HG03159 (cell line): ENCODE results near the gene POLR2A.
"Not testable (repeated sequence)": the region's sequence is repeated elsewhere in the genome, so short reads cannot be mapped to it uniquely, and the experiment has no call there.

ENCODE experiments used
- ATAC-seq: cut with Tn5 transposase; IDR thresholded peaks from one replicate; pipeline ENCODE4 v1.9.1; 2021; ENCODE audit warnings: mild to moderate bottlenecking, moderate library complexity; ENCODE audit not compliant: unreplicated experiment

Gene POLR2A

GRCh38 chr17:7478276-7479212 lies 5.6 kb upstream of the POLR2A start:
- no peak for ATAC-seq

DNA sequence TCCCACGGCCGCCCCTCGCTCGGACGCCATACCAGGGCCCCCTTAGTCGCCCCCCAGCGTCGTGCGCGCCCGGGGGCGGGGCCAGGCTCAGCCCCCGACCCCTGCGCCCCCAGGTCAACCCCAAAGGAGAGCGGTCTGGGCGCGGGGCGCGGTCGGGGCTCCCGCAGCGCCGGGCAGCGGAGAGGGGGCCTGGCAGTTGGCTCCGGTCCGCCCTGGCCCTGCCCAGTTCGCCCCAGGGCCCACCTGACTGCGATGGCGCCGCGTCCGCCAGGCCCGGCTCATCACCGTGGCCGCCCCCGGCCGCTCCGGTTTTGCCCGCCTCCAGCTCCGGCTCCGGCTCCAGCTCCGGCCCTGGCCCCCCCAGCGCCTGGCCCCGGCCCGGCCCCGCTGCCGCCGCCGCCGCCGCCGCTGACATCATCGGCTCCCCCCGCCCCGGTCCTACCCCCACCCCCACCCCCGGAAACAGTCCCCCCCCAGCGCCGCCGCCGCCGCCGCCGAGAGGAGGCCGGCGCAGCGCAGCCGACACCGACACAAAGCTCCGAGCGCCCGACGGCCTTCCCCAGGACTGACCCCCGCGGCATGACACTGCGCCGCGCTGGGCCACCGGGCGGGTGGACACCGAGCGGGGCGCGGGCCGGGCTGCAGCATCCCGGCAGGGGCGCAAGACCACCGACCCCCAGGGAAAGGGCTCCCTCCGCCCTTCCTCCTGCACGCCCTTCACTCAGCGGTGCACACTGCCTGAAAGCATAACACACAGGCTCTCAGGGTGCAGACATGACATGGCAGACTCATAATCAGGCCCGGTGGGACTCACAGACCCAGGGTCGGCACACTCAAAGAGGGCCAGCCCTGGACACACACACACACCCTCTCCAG lies 4.7 kb upstream of the POLR2A start, which contains the start of gene ZBTB4:
ZBTB4 (minus strand) TSS at position 419 of the 876 bp plus-strand sequence. CDS start 12,830 bp downstream, outside the sequence.
- no peak for ATAC-seq

DNA sequence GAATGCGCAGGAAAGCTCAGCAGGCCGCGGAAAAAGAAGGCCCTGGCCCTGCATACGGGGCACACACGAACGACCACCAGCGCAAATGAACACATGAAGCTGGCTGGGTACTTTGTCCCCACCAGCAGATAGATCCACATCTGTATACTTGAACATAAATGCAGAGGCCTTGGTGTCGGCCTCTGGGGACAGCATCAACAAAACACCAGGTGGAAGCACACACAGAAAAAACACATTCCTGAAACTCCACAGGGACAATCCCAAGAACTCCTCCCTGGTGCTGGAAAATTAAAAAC lies 4.1 kb upstream of the POLR2A start:
- no peak for ATAC-seq

DNA sequence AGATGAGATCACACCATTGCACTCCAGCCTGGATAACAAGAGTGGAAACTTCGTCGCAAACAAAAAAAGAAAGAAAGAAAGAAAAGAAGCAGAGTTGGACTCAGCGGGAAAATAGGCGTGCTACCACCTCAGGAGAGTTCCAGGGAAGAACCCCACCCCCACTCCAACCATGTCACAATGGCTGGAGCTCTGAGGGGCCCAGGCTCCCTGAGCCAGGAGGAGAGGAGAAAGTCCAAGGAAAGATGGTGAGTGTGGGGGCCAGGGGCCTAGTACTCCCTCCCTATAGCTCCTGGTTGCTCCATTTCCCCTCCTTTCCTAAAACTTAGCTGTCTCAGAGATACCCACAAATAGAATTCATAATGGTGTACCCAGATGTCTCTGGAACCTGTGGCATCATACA lies 2.9 kb upstream of the POLR2A start, which contains the start of gene SLC35G6:
SLC35G6 (plus strand) TSS at position 172 of the 400 bp plus-strand sequence; CDS start at position 243, 71 bp downstream.
- not testable (repeated sequence) for ATAC-seq

DNA sequence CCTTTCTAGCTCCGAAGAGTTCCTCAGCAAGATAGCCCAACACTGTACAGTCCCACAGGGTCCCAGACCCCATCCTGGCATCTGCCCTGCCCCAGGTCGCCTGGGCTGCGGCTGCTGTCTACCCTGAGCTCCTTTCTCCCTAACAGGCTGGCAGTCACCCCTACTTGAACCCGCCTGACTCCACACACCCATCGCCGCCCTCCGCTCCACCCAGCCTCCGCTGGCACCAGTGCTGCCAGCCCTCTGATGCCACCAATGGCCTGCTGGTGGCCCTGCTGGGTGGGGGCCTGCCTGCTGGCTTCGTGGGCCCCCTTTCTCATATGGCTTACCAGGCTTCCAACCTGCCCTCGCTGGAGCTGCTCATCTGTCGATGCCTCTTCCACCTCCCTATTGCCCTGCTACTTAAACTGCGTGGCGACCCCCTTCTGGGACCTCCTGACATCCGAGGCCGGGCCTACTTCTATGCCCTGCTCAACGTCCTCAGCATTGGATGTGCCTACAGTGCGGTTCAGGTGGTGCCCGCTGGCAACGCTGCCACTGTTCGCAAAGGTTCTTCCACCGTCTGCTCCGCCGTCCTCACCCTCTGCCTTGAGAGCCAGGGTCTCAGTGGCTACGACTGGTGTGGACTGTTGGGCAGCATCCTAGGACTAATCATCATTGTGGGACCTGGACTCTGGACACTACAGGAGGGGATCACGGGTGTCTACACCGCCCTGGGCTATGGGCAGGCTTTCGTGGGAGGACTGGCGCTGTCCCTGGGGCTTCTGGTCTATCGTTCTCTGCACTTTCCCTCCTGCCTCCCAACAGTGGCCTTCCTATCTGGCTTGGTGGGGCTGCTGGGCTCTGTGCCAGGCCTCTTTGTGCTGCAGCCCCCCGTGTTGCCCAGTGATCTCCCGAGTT lies 2.1 kb upstream of the POLR2A start:
- ATAC-seq: not testable (repeated sequence)

DNA sequence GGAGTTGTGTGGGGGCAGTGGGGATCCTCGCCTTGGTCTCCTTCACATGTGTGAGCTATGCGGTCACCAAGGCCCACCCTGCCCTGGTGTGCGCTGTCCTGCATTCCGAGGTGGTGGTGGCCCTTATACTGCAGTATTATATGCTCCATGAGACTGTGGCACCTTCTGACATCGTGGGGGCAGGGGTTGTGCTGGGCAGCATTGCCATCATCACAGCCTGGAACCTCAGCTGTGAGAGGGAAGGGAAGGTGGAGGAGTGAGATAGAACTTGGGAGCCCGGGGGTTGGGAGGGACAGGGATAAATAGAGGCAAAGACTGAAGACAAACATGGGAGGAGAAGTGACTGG lies 1.5 kb upstream of the POLR2A start:
- not testable (repeated sequence) for ATAC-seq

- peak; percentile 42 for ATAC-seq
Observed at GRCh38 chr17:7483255-7484066, 705 bp upstream of the POLR2A start.

DNA sequence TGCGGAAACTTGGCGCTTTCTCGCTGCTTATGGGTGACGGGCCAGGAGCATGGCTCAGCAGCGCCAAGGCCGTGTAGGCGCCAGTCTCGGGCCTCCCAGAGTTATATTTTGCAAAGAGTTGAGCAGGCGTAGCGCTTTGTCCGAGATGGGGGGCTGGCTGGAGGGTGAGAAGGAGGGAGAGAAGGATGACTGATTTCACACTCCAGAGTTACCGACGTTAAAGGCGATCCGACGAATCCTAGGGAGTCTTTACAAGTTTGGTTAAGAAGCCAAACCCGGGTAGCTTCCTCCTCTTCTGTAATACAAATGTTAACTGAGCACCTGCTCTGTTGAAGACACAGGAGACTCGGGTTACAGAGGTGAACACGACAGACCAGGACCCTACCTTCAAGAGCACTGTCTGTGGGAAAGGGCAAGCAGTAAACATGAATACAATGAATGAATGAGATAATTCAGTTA lies 782 bp downstream of the POLR2A start:
- no peak for ATAC-seq

DNA sequence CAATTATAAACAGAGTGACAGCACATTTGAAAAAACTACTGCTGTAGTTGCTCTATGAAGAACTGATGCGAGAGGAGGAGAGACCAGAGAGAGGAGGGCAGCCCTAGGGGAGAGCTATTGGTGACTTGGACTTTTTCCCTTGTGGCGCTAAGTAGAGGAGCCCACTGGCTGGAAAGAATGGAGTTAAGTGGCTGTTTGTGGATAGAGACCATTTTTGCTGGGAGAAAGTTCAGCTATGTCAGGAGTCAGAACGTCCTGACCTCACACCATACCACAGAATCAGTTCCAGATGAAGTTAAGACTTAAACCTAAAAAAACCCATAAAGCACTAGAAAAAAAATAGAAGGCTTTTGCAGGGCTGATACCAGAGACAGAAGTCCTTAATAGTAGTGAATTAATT lies 2.0 kb downstream of the POLR2A start:
- ATAC-seq: no peak

DNA sequence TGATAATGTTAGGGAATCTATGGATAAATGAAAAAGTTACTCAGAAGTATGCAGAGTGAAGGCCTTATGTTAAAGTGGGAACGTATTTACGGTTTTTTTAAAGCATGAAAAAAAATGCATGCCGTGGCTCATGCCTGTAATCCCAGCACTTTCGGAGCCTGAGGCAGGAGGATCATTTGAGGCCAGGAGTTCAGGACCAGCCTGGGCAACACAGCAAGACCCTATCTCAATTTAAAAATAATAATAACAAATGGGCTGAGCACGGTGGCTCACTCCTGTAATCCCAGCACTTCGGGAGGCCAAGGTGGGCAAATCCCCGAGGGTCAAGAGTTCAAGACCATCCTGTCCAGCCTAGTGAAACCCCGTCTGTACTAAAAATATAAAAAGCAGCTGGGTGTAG lies 6.0 kb downstream of the POLR2A start:
- ATAC-seq: no peak

DNA sequence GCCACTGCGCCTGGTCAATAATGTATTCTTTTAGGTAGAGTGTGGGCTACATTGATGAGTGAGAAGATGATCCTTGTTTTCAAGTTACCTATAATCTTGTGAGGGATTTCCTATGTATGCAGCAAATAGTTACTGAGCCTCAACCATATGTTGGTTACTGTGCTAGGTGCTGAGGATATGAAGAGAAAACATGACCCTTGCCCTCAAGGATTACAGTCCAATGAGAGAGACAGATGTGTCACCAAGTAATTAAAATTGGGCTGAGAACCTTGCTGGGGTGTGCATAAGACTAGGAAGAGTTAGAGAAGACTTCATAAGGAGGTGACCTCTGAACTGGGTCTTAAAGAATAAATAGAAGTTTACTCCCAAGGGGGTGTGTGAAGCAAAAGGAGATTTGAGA lies 7.4 kb downstream of the POLR2A start:
- ATAC-seq: no peak

DNA sequence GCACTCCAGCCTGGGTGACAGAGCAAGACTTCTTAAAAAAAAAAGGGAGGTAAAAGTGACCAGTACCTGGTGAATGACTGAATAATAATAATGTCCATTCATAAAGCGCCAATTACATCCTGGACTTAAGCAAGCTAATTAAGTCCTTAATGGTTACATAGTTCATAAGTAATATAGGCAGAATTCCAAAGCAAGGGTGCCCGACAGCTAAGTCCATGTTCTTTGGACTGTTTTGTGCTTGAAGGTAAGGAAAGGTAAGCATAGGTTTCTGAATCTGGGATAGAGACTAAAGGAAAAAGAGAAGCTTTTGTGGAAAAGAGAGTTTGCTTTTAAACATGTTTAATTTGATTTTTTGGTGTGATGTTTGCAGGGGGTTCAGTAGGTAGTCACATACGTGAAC lies 9.8 kb downstream of the POLR2A start:
- no peak for ATAC-seq

DNA sequence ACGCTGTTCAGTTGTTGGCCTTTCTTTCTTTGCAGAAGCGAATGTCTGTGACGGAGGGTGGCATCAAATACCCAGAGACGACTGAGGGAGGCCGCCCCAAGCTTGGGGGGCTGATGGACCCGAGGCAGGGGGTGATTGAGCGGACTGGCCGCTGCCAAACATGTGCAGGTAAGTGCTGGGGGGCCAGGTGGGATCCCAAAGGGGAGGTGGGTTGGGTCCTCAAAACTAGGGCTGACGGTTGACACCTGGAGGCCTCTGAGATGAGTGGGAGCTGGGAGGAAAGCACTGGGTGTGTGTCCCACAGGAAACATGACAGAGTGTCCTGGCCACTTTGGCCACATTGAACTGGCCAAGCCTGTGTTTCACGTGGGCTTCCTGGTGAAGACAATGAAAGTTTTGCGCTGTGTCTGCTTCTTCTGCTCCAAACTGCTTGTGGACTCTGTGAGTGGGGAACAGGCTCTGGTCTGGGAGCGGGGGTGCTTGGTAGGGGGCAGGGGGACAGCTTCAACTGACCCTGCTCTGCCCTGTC lies 11.8 kb downstream of the POLR2A start:
- no peak for ATAC-seq

GRCh38 chr17:7496470-7497183 lies 12.5 kb downstream of the POLR2A start:
- ATAC-seq: no peak

GRCh38 chr17:7497228-7497627 lies 13.1 kb downstream of the POLR2A start:
- ATAC-seq: no peak

DNA sequence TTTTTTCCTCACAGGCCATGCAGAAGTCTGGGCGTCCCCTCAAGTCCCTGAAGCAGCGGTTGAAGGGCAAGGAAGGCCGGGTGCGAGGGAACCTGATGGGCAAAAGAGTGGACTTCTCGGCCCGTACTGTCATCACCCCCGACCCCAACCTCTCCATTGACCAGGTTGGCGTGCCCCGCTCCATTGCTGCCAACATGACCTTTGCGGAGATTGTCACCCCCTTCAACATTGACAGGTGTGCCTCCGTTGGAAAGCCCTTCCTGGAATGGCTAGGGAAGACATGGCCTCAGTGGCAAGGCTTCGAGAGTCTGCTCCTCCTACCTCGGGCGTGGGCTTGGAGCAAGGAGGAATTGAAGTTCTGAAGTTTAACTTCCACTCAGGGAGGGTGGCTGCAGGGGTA lies 13.5 kb downstream of the POLR2A start:
- no peak for ATAC-seq

GRCh38 chr17:7499161-7499560 lies 15.0 kb downstream of the POLR2A start:
- ATAC-seq: no peak

DNA sequence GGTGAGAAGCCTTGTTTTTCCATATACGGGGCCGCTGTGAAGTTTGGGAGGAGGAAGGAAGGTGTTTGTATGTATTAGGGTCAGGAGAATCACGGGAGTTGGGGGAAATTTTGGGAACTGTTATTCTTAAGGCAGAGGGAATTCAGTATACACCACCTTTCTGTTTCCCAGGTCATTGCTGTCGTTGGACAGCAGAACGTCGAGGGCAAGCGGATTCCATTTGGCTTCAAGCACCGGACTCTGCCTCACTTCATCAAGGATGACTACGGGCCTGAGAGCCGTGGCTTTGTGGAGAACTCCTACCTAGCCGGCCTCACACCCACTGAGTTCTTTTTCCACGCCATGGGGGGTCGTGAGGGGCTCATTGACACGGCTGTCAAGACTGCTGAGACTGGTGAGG lies 17.6 kb downstream of the POLR2A start:
- no peak for ATAC-seq
